ENCODE measurements around the gene FAF1.

DNA sequence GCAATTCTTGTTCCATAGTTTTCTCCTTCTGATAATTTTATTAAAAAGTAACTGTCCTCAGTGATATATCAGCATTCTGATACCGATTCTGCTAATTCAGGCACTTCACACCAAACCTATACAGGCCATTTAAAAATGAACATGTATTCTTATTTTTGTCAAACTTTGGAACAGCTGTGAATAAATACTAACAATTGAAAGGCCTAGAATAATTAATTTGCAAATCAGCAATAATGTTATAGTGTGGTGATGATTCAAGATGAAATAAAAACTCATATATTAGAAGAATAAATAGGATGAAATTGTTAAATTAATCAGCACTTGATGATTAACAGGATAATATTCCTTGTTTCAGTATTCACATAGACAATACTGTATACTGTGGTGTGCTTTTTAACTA is 19.9 kb upstream of the FAF1 start:
- TF ChIP-seq CTCF (IDR thresholded peaks at IDR 0.05; ENCODE audit: insufficient read depth, low read length, poor library complexity, severe bottlenecking) (no peak), EZH2phosphoT487 (conservative IDR thresholded peaks at IDR 0.05; ENCODE audit: low read length) (no peak)
